Astrocyte (in vitro differentiated cells and primary cell): ENCODE data around the gene FAM9B. TPM values are rescaled to one million over a fixed set of nuclear protein-coding genes. Genes with fewer than 3 reads are reported as not detected.

Experiments
- DNase-seq: peaks from one replicate; pipeline ENCODE4 v3.0.0-alpha.2; 2010; ENCODE audit warnings: low read depth
- FAIRE-seq: peaks from 2 replicates; lab custom pipeline; 2011; peaks lifted over from hg19 to GRCh38; lab: Jason Lieb, UNC
- H2AFZ ChIP-seq: 2 replicates; pipeline ENCODE4 v1.6.0; 2012; ENCODE audit warnings: low read depth, low read length, inconsistent platforms
- H3K27ac ChIP-seq: 2 replicates; pipeline ENCODE4 v1.5.1; 2011; ENCODE audit warnings: low read depth, low read length, inconsistent platforms
- H3K27me3 ChIP-seq: 2 replicates; pipeline ENCODE4 v1.6.0; 2011; ENCODE audit warnings: low read length, inconsistent platforms; ENCODE audit not compliant: insufficient read depth
- H3K36me3 ChIP-seq: 2 replicates; pipeline ENCODE4 v1.5.1; 2011; ENCODE audit warnings: low read length, inconsistent platforms; ENCODE audit not compliant: insufficient read depth
- H3K4me1 ChIP-seq: 2 replicates; pipeline ENCODE4 v1.5.1; 2011; ENCODE audit warnings: low read length, inconsistent platforms; ENCODE audit not compliant: insufficient read depth
- H3K4me2 ChIP-seq: 2 replicates; pipeline ENCODE4 v1.6.0; 2012; ENCODE audit warnings: low read length, inconsistent platforms
- H3K4me3 ChIP-seq: 2 replicates; pipeline ENCODE4 v1.5.1; 2011; ENCODE audit warnings: low read depth, mild to moderate bottlenecking, low read length, inconsistent platforms; ENCODE audit not compliant: insufficient read depth
- H3K79me2 ChIP-seq: 2 replicates; pipeline ENCODE4 v1.6.0; 2012; ENCODE audit warnings: mild to moderate bottlenecking, low read length, inconsistent platforms; ENCODE audit not compliant: insufficient read depth
- H3K9ac ChIP-seq: 2 replicates; pipeline ENCODE4 v1.6.0; 2012; ENCODE audit warnings: mild to moderate bottlenecking, low read length, inconsistent platforms
- H3K9me3 ChIP-seq: 2 replicates; pipeline ENCODE4 v1.5.1; 2012; ENCODE audit warnings: low read depth, mild to moderate bottlenecking, low read length, inconsistent platforms; ENCODE audit not compliant: insufficient read depth
- H4K20me1 ChIP-seq: 2 replicates; pipeline ENCODE4 v1.6.0; 2012; ENCODE audit warnings: low read length, inconsistent platforms; ENCODE audit not compliant: insufficient read depth
- H3K27ac Mint-ChIP-seq: one replicate; pipeline ENCODE4 v1.8.0; 2021; ENCODE audit warnings: mild to moderate bottlenecking, mixed read lengths; ENCODE audit not compliant: unreplicated experiment
- H3K27me3 Mint-ChIP-seq: one replicate; pipeline ENCODE4 v1.8.0; 2021; ENCODE audit warnings: low read depth, mixed read lengths; ENCODE audit not compliant: unreplicated experiment
- H3K36me3 Mint-ChIP-seq: one replicate; pipeline ENCODE4 v1.8.0; 2021; ENCODE audit warnings: low read depth, mixed read lengths; ENCODE audit not compliant: unreplicated experiment
- H3K4me1 Mint-ChIP-seq: one replicate; pipeline ENCODE4 v1.8.0; 2021; ENCODE audit warnings: low read depth, mixed read lengths; ENCODE audit not compliant: unreplicated experiment
- H3K4me3 Mint-ChIP-seq: one replicate; pipeline ENCODE4 v1.8.0; 2021; ENCODE audit warnings: mild to moderate bottlenecking, moderate library complexity, mixed read lengths; ENCODE audit not compliant: unreplicated experiment
- H3K9me3 Mint-ChIP-seq: one replicate; pipeline ENCODE4 v1.8.0; 2021; ENCODE audit warnings: mild to moderate bottlenecking, mixed read lengths; ENCODE audit not compliant: unreplicated experiment
- EZH2 ChIP-seq: IDR thresholded peaks from 2 replicates; pipeline ENCODE4 v1.6.1; 2012; ENCODE audit warnings: mild to moderate bottlenecking, low read length, inconsistent platforms; ENCODE audit not compliant: insufficient read depth
- total RNA-seq: library from RNA; stranded (reverse); gene quantifications from 2 replicates; pipeline ENCODE4 v1.2.1, GENCODE V29; 2021
- TF ChIP-seq, protein P1 (sequence below): IDR thresholded peaks from 2 replicates; pipeline ENCODE4 v1.5.1; 2011; ENCODE audit warnings: low read depth, mild to moderate bottlenecking, inconsistent platforms, low read length, moderate library complexity; ENCODE audit not compliant: insufficient read depth

The FAM9B gene
- total RNA-seq, 1 donor from 2014 or later, result not detected

DNA sequence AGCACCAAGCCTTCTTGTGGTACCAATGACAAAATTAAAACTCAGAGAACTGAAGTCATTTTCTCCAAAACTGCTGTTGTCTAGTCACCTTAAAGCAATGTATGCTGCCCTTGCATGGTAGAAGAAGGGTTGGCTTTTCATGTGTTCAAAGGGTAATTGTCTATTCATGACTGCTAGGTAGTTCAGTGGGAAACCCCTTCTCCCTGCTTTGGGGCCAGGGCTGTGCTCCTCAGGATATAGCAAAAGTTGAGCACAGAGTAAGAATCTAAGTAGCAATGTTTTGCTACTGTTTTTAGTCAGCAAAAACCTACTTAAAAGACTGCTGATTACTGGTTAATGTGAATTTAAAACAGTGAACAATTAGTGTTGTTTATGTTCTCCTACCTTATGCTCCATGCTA, 30.8 kb upstream of the FAM9B start:
- Histone ChIP-seq H4K20me1 (no peaks in the 10 kb centered on the region), H3K4me3 (no peak overlapping the region), H3K9ac (no peak overlapping the region), H3K4me1 (no peaks in the 10 kb centered on the region), H3K27me3 (no peaks in the 10 kb centered on the region), H3K79me2 (no peaks in the 10 kb centered on the region), H3K27ac (no peak overlapping the region), H3K36me3 (no peaks in the 10 kb centered on the region), H3K9me3 (no peaks in the 10 kb centered on the region), H2AFZ (no peak overlapping the region), H3K4me2 (no peak overlapping the region)
- H3K9me3 Mint-ChIP-seq, result no peaks in the 10 kb centered on the region
- H3K36me3 Mint-ChIP-seq, result no peaks in the 10 kb centered on the region
- DNase-seq, result no peak
- no peak overlapping the region for H3K27ac Mint-ChIP-seq
- FAIRE-seq, result peak; percentile 89
- H3K27me3 Mint-ChIP-seq, result no peaks in the 10 kb centered on the region
- TF ChIP-seq, protein P1, sequence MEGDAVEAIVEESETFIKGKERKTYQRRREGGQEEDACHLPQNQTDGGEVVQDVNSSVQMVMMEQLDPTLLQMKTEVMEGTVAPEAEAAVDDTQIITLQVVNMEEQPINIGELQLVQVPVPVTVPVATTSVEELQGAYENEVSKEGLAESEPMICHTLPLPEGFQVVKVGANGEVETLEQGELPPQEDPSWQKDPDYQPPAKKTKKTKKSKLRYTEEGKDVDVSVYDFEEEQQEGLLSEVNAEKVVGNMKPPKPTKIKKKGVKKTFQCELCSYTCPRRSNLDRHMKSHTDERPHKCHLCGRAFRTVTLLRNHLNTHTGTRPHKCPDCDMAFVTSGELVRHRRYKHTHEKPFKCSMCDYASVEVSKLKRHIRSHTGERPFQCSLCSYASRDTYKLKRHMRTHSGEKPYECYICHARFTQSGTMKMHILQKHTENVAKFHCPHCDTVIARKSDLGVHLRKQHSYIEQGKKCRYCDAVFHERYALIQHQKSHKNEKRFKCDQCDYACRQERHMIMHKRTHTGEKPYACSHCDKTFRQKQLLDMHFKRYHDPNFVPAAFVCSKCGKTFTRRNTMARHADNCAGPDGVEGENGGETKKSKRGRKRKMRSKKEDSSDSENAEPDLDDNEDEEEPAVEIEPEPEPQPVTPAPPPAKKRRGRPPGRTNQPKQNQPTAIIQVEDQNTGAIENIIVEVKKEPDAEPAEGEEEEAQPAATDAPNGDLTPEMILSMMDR, result no peak
- no peak for TF ChIP-seq EZH2
- no peak overlapping the region for H3K4me3 Mint-ChIP-seq
- no peaks in the 10 kb centered on the region for H3K4me1 Mint-ChIP-seq

DNA sequence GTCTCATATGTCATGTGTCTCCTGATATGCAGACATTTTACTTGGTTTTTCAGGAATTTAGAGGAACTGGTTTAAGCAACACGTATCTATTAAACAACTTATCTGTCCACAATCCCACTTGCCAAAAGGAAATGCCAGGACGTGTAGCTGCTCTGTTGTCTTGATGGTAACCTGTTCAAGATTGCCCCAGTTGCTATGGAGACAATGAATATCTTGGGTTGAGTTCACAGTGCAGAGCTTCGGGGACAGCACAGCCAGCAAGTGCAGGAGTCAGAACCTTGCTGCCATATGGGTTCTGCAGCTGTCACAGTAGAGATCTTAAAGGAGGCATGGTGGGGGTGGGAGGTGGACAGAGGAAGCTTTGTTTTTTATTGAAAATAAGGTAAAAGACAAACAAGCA, 28.7 kb upstream of the FAM9B start:
- H3K27me3 Mint-ChIP-seq, result peaks cover 2% of the 10 kb centered on the region
- no peak overlapping the region for H3K27ac Mint-ChIP-seq
- Histone ChIP-seq H3K9me3 (no peaks in the 10 kb centered on the region), H4K20me1 (no peaks in the 10 kb centered on the region), H2AFZ (no peak overlapping the region), H3K9ac (no peak overlapping the region), H3K4me2 (no peak overlapping the region), H3K4me3 (no peak overlapping the region), H3K79me2 (no peaks in the 10 kb centered on the region), H3K27me3 (no peaks in the 10 kb centered on the region), H3K36me3 (no peaks in the 10 kb centered on the region), H3K4me1 (no peaks in the 10 kb centered on the region), H3K27ac (no peak overlapping the region)
- H3K9me3 Mint-ChIP-seq, result no peaks in the 10 kb centered on the region
- peak; percentile 37 for FAIRE-seq
- no peaks in the 10 kb centered on the region for H3K36me3 Mint-ChIP-seq
- no peak for TF ChIP-seq EZH2
- TF ChIP-seq, protein P1, result no peak
- no peak overlapping the region for H3K4me3 Mint-ChIP-seq
- DNase-seq, result no peak
- H3K4me1 Mint-ChIP-seq, result no peaks in the 10 kb centered on the region

DNA sequence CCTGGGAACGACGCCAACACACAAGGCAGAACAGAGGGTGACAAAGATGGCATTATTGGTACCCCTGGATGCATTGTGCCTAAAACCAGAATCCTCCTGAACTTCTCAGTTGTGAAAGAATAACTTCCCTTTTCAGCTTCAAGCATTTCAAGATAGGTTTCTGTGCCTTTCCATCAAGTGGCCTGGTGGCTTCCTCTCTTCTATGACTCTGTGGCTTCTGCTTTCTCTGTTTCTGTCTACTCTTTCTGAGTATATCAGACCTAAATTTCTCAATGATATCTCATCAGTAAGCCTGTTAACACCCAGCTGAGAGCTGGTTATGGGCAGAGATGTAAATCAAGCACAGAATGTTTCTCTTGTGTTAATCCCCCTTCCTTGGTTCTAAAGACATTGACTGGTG, 21.4 kb upstream of the FAM9B start:
- H3K27ac Mint-ChIP-seq, result no peak overlapping the region
- Histone ChIP-seq H3K4me1 (no peaks in the 10 kb centered on the region), H3K9me3 (no peaks in the 10 kb centered on the region), H3K4me2 (no peak overlapping the region), H3K27me3 (no peaks in the 10 kb centered on the region), H4K20me1 (no peaks in the 10 kb centered on the region), H3K9ac (no peak overlapping the region), H3K36me3 (no peaks in the 10 kb centered on the region), H3K27ac (no peak overlapping the region), H3K4me3 (no peak overlapping the region), H2AFZ (no peak overlapping the region), H3K79me2 (no peaks in the 10 kb centered on the region)
- no peaks in the 10 kb centered on the region for H3K9me3 Mint-ChIP-seq
- TF ChIP-seq, protein P1, result no peak
- TF ChIP-seq EZH2, result no peak
- H3K27me3 Mint-ChIP-seq, result peaks cover 2% of the 10 kb centered on the region
- no peaks in the 10 kb centered on the region for H3K4me1 Mint-ChIP-seq
- no peak overlapping the region for H3K4me3 Mint-ChIP-seq
- no peak for DNase-seq
- no peaks in the 10 kb centered on the region for H3K36me3 Mint-ChIP-seq
- FAIRE-seq, result peak; percentile 77
